ENCODE results near the gene MAPT.
"Not testable (repeated sequence)": the region's sequence is repeated elsewhere in the genome, so short reads cannot be mapped to it uniquely, and the experiment has no call there.

MAPT gene

GRCh38 chr17:45861165-45861564 is 33.2 kb upstream of the MAPT start:
- no peak for DNase-seq (ENCODE audit: low read depth)
- no peak for TF ChIP-seq CTCF (conservative IDR thresholded peaks at IDR 0.05; ENCODE audit: low read depth, low read length)
- H3K4me3 ChIP-seq (ENCODE audit: low read depth, low read length): no peak overlapping the region

GRCh38 chr17:45862127-45862526 is 32.2 kb upstream of the MAPT start:
- H3K4me3 ChIP-seq (ENCODE audit: low read depth, low read length); DNase-seq (ENCODE audit: low read depth): not testable (repeated sequence)

- H3K4me3 ChIP-seq (ENCODE audit: low read depth, low read length): no peak overlapping the region
- no peak for DNase-seq (ENCODE audit: low read depth)
- no peak for TF ChIP-seq CTCF (conservative IDR thresholded peaks at IDR 0.05; ENCODE audit: low read depth, low read length)
Measured at GRCh38 chr17:45863857-45864654, 30.3 kb upstream of the MAPT start.

- no peak for DNase-seq (ENCODE audit: low read depth)
- TF ChIP-seq CTCF (conservative IDR thresholded peaks at IDR 0.05; ENCODE audit: low read depth, low read length): no peak
- no peak overlapping the region for H3K4me3 ChIP-seq (ENCODE audit: low read depth, low read length)
Measured at GRCh38 chr17:45867171-45867570, 27.2 kb upstream of the MAPT start.

- peak; percentile 3 for DNase-seq (ENCODE audit: low read depth)
- TF ChIP-seq CTCF (conservative IDR thresholded peaks at IDR 0.05; ENCODE audit: low read depth, low read length): no peak
- H3K4me3 ChIP-seq (ENCODE audit: low read depth, low read length): no peak overlapping the region
Measured at GRCh38 chr17:45867702-45868101, 26.7 kb upstream of the MAPT start.

- TF ChIP-seq CTCF (conservative IDR thresholded peaks at IDR 0.05; ENCODE audit: low read depth, low read length): no peak
- no peak for DNase-seq (ENCODE audit: low read depth)
Measured at GRCh38 chr17:45868276-45868675, 26.1 kb upstream of the MAPT start.

GRCh38 chr17:45869676-45870341 is 24.5 kb upstream of the MAPT start:
- TF ChIP-seq CTCF (conservative IDR thresholded peaks at IDR 0.05; ENCODE audit: low read depth, low read length): no peak
- DNase-seq (ENCODE audit: low read depth): peak; percentile 14
- H3K4me3 ChIP-seq (ENCODE audit: low read depth, low read length): no peak overlapping the region

More at GRCh38 chr17:45868276-45868675, 26.1 kb upstream of the MAPT start:
- no peak overlapping the region for H3K4me3 ChIP-seq (ENCODE audit: low read depth, low read length)
